ENCODE measurements around the gene CDK14. TPM values are rescaled to one million over a fixed set of nuclear protein-coding genes. Genes with fewer than 3 reads are reported as not detected.

Gene CDK14
- total RNA-seq, 1 donor from 2014 or later: 77.9 TPM

DNA sequence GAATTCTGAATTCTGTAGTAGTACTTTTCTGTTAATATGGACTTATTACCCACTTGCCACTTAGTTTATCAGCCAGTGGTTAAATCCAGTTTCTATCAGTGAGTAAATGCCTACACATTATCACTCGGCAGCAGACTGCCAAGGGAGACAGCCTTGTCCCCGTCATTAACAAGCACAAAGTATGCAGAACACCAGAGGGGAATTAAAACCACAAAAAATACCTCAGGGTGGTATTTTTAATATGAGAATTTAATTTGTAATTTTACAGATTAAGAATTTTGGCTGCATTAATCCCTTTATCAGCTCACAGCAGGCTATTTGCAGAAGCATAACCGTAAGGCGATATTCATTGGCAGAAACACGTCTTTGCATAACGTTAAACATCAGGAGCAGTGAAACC, 518.1 kb downstream of the CDK14 start:
- no peak for FAIRE-seq
- DNase-seq (ENCODE audit: low spot score in 2 of 2): no peak

- DNase-seq (ENCODE audit: low spot score in 2 of 2) (no peak), FAIRE-seq (no peak)
Observed at GRCh38 chr7:91126762-91127161, 530.6 kb downstream of the CDK14 start.

DNA sequence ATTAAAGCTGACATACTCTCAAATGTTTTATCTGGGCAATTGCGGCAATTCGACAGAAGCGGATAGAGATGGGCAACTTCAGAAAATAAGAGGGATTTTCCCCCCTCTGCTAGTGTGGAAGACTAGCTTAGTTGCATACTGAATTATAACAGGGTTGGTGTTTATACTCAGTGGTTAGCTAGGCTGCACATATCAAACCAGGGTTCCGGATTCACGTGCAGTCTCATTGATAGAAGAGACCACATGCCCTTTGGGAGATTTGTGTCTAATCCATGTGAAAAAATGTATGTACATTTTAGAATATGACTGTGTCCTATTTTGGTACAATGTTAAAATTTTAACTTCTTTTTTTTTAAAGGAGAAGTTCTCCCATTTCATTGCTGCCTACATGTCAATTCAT, 531.2 kb downstream of the CDK14 start:
- FAIRE-seq: no peak
- DNase-seq (ENCODE audit: low spot score in 2 of 2): no peak

DNA sequence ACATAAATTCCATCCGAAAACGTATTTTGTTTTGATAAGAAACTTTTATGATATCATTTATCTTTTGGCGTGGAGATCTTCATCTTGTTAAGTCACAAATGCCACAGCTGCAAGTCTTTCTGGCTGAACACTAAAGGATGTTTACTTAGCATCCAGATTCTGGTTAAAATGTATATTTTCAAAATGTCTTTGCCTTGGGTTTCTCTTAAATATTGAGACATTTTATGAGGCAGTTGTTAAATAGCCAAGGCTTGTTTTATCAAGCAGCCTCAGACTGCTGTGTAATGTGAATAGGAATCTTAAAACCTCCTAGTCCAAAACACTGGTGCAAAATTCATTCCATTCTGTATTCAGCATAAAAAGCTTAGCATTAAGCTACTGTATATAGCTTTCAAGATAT, 531.8 kb downstream of the CDK14 start:
- DNase-seq (ENCODE audit: low spot score in 2 of 2): no peak
- FAIRE-seq: no peak

- DNase-seq (ENCODE audit: low spot score in 2 of 2) (no peak), FAIRE-seq (no peak)
Observed at GRCh38 chr7:91128683-91129348, 532.7 kb downstream of the CDK14 start.

DNA sequence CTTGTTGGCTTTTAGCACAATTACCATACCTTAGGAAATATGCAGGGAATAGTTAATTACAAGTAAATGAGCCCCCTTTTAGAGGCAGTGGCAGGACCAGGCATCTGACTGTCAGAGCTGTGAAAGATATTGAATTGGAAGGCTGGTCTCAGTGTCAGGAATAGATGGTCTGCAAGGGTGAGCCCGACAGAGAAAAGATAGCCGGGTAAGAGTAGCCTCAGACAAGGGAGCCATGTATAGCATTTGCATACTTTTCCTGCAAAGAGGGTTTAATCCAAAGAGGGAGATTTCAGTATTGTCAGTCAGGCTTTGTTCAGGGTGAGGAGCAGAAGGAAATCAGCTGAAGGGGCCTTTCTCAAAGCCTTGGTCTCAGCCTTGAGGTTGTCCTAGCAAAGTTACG, 539.2 kb downstream of the CDK14 start:
- DNase-seq (ENCODE audit: low spot score in 2 of 2): no peak
- FAIRE-seq: no peak

DNA sequence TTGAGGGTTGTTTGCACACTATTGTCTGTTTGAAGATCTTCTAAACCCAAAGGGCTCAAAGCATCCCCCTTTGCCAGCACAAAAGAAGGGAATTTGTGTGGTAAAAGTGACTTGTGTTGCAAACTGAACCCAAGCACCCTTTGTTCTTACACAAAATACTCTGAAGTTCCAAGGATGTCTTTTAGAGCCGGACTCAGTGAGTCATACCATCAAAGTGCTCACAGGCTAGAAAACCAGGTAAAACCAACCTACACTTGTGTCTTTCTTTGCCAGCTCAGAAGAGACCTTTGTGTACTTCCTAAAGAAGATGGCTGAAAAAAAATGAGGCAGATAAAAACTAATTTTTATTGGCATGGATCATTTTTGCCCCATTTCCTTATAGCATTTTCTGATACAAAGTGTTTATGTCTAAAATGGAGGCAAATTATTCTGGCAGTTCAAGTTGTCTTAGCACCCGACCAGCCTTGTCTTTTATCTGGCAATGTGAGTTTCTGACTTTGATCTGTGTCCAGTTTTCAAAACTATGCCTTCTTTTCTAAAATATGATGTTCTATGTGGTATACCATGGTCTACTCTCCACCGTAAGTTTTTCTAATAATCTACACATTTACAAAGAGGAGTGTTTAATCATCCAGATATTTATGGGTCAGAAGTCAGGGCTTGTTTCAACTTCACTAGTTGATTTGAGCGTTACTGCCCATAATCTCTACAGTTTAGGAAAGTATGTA, 539.7 kb downstream of the CDK14 start:
- DNase-seq (ENCODE audit: low spot score in 2 of 2): no peak
- FAIRE-seq: no peak

- DNase-seq (ENCODE audit: low spot score in 2 of 2): no peak
- FAIRE-seq: no peak
Observed at GRCh38 chr7:91137153-91137787, 541.1 kb downstream of the CDK14 start.

- DNase-seq (ENCODE audit: low spot score in 2 of 2) (no peak), FAIRE-seq (no peak)
Observed at GRCh38 chr7:91137788-91138368, 541.8 kb downstream of the CDK14 start.

GRCh38 chr7:91140286-91140685, 544.2 kb downstream of the CDK14 start:
- FAIRE-seq (no peak), DNase-seq (ENCODE audit: low spot score in 2 of 2) (no peak)

DNA sequence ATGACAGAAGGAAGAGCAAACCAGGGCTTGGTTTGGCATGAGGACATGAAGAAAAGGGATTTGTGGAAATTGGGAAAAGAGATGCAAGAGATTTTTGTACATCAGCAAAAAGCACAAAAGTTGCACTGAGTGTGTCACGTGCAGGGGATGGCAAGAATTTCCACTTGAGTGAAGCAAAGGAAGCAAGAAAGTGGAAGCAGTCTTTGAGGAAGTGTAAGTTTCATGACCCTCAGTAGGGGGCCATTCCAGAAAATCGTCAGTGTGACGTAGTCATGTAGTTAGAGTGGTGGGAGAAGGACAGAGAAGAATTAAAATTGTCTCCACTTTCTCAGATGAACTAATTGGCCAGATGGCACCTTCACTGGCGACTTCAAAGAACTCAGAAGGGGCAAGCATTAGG, 544.9 kb downstream of the CDK14 start:
- no peak for FAIRE-seq
- no peak for DNase-seq (ENCODE audit: low spot score in 2 of 2)

DNA sequence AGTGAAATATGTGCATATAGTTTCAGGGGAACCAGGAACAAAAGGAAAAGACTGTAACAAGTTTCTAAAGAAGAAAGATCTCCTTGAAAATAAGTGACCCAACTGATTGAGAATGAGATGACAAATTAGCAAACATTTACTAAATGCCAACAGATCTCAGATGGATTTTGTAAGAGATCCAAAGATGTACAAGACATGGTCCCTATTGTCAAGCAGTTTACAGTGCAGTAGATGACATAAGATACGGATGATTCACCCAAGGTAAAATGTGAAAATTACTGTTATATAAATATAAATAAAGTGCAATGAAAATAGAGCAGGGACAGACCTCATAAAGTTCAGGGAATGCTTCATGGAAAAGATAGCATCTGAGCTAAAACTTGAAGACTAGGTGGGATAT, 546.6 kb downstream of the CDK14 start:
- FAIRE-seq (no peak), DNase-seq (ENCODE audit: low spot score in 2 of 2) (no peak)

GRCh38 chr7:91149341-91150246, 553.5 kb downstream of the CDK14 start:
- no peak for FAIRE-seq

DNA sequence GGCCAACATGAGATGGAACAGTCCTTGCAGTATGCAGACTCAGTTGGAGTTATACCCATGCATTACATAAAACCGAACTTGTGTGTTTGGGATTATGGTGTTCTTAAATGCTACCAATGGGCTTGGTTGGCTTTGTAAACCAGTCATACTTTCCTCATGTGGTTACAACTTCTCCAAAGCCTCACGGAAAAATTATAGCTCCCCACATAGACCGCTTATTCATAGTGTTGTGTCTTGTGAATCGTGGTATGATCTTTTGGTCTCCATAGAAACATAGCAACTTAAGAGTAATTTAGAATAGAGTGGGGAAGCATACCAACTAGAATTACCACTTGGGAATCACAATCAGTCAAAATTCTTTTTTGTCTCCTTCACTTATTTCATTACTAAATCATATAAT, 555.8 kb downstream of the CDK14 start:
- FAIRE-seq (no peak), DNase-seq (ENCODE audit: low spot score in 2 of 2) (no peak)

More at GRCh38 chr7:91149341-91150246, 553.5 kb downstream of the CDK14 start:
- no peak for DNase-seq (ENCODE audit: low spot score in 2 of 2)

GRCh38 chr7:91156316-91157185, 560.4 kb downstream of the CDK14 start:
- no peak for FAIRE-seq

DNA sequence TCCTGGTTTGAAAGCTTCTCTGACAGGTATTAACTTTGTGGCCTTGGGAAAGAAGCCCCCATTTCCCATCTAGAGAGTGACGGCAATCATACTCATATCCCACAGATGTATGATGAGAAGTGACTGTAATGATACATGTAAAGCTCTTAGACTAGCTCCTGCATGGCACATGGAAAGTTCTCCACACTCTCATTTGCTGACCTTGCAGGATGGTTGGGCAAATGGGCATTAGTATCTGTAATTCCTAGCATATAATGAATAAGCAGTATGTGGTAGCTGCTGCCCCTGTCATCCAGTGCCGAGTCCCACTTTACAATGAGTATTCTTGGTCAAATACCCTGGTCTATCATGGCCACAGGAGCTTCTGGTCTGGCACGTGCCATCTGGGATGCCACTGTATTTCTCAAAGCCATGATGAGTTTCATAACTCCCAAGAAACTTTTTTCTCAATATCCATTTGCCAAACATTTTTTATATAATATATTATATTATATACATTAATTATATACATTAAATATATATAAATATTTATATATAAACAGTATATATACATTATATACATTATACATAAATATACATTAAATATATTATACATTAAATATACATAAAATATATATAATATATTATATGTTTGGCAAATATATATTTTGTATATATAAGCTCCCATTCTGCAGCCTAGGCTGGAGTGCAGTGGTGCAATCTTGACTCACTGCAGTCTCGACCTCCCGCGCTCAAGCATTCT, 561.6 kb downstream of the CDK14 start:
- DNase-seq (ENCODE audit: low spot score in 2 of 2) (no peak), FAIRE-seq (peak; percentile 6)

More at GRCh38 chr7:91156316-91157185, 560.4 kb downstream of the CDK14 start:
- DNase-seq (ENCODE audit: low spot score in 2 of 2): no peak

- no peak for FAIRE-seq
- no peak for DNase-seq (ENCODE audit: low spot score in 2 of 2)
Observed at GRCh38 chr7:91162436-91162835, 566.3 kb downstream of the CDK14 start.

GRCh38 chr7:91164506-91164905, 568.4 kb downstream of the CDK14 start:
- no peak for FAIRE-seq
- DNase-seq (ENCODE audit: low spot score in 2 of 2): no peak
